Activated naive CD4-positive, alpha-beta T cell treated with anti-CD3 and anti-CD28 coated beads, Interleukin-2, amount 50 U/mL, for 24 hours (primary cell): ENCODE data around the gene FLNB.

ENCODE experiments used
- H3K27ac Mint-ChIP-seq: one replicate; pipeline ENCODE4 v1.8.0; 2021; ENCODE audit warnings: mild to moderate bottlenecking, mixed read lengths
- H3K27me3 Mint-ChIP-seq: one replicate; pipeline ENCODE4 v1.8.0; 2021; ENCODE audit warnings: mixed read lengths
- H3K36me3 Mint-ChIP-seq: one replicate; pipeline ENCODE4 v1.8.0; 2021; ENCODE audit warnings: mixed read lengths
- H3K4me1 Mint-ChIP-seq: one replicate; pipeline ENCODE4 v1.8.0; 2021; ENCODE audit warnings: mixed read lengths
- H3K4me3 Mint-ChIP-seq: one replicate; pipeline ENCODE4 v1.8.0; 2021; ENCODE audit warnings: mild to moderate bottlenecking, mixed read lengths
- H3K9me3 Mint-ChIP-seq: one replicate; pipeline ENCODE4 v1.8.0; 2021; ENCODE audit warnings: mixed read lengths

FLNB gene

DNA sequence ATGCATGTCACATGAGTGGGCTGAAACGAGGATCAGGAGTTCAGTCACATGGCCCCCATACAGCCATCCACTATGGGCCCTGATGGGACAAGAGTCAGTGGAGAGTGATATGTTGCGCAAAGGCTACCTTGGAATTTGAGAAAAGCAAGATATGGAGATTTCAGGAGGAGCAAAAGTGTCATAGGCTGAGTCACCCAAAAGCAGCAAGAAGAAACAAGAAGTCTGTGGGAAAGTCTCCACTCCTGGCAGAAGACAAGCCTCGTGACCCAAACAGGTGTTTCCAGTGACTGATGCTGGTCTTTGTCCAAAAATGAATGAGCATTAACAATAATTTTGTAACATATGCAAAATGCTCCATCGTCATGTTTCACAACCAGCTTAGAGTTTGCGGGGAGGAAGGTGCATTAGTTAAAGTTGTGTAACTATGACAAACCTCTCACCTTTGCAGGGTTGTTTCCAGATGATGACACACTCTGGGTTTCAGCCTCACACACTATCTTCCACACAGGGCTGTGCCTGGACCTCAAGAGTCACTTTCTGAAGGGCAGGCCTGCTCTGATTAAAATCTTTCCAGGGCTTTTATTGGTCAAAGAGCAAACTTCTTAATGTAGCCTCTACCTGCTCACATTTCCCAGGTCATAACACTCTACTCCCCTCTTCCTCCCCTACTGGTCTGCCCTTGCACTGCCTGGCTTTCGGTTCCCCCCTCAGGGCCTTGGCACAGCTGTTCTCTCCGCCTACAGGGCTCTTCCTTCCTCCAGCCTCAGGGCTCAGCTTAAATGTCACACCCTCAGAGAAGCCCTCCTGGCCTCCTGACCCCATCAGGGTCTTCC, 206.5 kb downstream of the FLNB start:
- peaks cover 3% of the 10 kb centered on the region for H3K27me3 Mint-ChIP-seq
- no peaks in the 10 kb centered on the region for H3K36me3 Mint-ChIP-seq
- no peaks in the 10 kb centered on the region for H3K9me3 Mint-ChIP-seq
- H3K27ac Mint-ChIP-seq = peak overlapping the region; percentile 19
- peaks cover 19% of the 10 kb centered on the region for H3K4me1 Mint-ChIP-seq
- no peak overlapping the region for H3K4me3 Mint-ChIP-seq

DNA sequence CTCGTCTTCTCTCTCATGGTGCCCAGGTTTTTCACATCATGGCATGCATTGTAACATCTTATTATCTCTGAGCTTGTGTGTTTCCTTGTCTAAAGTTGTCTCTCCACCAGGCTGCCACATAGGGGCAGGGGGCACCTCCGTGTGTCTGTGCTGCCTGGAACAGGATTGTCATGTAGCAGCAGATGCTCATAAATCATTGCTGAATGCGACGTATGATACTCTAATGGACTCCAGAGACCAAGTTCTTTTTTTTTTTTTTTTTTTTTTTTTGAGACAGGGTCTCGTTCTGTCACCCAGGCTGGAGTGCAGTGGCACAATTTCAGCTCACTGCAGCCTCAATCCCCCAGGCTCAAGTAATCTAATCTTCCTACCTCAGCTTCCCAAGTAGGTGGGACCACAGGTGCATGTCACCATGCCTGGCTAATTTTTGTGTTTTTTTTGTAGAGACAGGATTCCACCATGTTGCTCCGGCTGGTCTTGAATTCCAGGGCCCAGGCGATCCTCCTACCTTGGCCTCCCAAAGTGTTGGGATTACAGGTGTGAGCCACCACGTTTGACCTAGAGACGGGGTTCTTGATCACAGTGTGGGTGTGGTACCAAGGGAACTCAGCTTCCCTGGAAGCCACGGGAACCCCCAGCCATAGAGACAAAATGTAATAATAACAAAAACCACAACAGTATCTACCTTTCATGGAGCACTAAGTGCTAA, 207.2 kb downstream of the FLNB start:
- Mint-ChIP-seq H3K4me3 (no peak overlapping the region), H3K4me1 (peaks cover 19% of the 10 kb centered on the region), H3K36me3 (no peaks in the 10 kb centered on the region), H3K27ac (no peak overlapping the region), H3K27me3 (peaks cover 1% of the 10 kb centered on the region), H3K9me3 (no peaks in the 10 kb centered on the region)

DNA sequence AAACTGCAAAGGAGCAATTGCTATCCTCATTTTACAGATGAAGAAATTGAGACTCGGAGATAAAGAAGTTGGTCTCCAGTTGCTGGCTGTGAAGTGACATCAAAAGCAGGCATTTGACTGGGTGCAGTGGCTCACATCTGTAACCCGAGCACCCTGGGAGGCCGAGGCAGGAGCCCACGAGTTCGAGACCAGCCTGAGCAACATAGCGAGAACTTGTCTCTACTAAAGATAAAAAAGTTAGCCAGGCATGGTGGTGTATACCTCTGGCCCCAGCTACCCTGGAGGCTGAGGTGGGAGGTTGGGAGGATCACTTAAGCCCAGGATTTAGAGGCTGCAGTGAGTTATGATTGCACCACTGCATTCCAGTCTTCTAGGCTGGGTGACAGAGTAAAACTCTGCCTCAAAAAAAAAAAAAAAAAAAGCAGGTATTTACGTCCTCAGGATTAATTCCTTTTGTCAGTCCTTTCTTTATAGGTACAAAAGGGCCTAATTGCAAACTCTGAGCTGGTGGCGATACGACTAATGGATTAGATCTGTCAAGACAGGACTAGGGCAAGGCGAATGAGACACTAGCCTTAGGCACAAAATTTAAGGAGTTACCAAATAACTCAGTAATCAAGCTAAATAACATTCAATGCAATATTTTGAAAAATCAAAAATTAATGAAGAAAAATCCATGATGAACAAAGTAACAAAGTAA, 208.4 kb downstream of the FLNB start:
- Mint-ChIP-seq H3K36me3 (no peaks in the 10 kb centered on the region), H3K27ac (no peak overlapping the region), H3K4me3 (no peak overlapping the region), H3K4me1 (peaks cover 19% of the 10 kb centered on the region), H3K27me3 (peaks cover 1% of the 10 kb centered on the region), H3K9me3 (no peaks in the 10 kb centered on the region)

DNA sequence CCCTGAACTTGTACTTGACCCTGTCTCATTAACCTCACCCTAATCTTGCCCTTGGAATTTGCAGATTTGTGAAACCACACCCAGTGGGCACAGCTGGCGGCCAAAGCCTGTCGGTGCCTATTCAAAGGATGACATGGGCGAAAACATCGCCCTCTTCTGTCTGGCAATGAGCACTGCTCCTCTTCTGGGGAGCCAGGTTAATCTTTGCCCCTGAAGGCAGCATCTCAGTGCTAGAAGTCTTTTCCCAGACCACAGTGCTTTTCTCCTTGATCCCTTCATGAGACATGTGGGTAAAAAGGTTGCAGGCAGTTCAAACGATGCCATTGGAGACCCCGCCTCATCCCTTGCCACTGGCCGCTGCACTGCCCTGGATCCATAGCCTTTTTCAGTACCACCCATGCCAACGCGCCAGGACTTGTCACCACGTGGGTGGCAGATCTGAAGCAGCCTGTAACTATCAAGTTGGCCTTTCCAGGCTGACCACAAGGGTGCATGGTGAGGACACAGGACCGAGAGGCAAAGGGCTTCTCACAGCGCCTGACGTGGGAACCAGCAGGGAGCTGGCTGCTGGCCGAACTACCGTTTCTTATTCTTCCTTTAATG, 209.1 kb downstream of the FLNB start:
- H3K4me3 Mint-ChIP-seq = peak overlapping the region; percentile 38
- H3K27ac Mint-ChIP-seq = no peak overlapping the region
- peaks cover 19% of the 10 kb centered on the region for H3K4me1 Mint-ChIP-seq
- no peaks in the 10 kb centered on the region for H3K36me3 Mint-ChIP-seq
- H3K27me3 Mint-ChIP-seq = peaks cover 1% of the 10 kb centered on the region
- H3K9me3 Mint-ChIP-seq = no peaks in the 10 kb centered on the region

DNA sequence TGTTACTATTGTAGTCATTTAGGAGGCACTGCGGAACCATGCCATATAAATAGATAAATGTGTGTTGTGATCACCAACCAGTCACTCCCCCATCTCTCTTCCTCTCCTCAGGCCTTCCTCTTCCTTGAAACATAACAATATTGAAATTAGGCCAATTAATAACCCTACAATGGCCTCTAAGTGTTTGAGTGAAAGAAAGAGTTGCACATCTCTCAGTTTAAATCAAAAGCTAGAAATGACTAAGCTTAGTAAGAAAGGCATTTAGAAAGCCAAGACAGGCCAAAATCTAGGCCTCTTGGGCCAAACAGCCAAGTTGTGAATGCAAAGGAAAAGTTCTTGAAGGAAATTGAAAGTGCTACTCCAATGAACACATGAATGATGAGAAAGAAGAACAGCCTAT, 210.7 kb downstream of the FLNB start:
- H3K4me3 Mint-ChIP-seq = no peak overlapping the region
- peaks cover 19% of the 10 kb centered on the region for H3K4me1 Mint-ChIP-seq
- no peaks in the 10 kb centered on the region for H3K36me3 Mint-ChIP-seq
- no peak overlapping the region for H3K27ac Mint-ChIP-seq
- peaks cover 1% of the 10 kb centered on the region for H3K27me3 Mint-ChIP-seq
- no peaks in the 10 kb centered on the region for H3K9me3 Mint-ChIP-seq
